Cardiac muscle cell (in vitro differentiated cells and primary cell): ENCODE data around the gene TCF15. TPM values are rescaled to one million over a fixed set of nuclear protein-coding genes. Genes with fewer than 3 reads are reported as not detected.

Experiments
- DNase-seq, 2 donors: peaks; one replicate each; pipeline versions ENCODE4 v3.0.0 to v3.0.0-alpha.2; 2010 to 2017; ENCODE audit warnings: low read depth in 1 of 2, low spot score in 1 of 2
- H3K27ac ChIP-seq: fragments of 200-600 bp; sonication (generic); 2 replicates; pipeline ENCODE4 v1.5.1; 2016
- H3K27me3 ChIP-seq: fragments of 200-600 bp; sonication (generic); 2 replicates; pipeline ENCODE4 v1.6.0; 2016; ENCODE audit warnings: control low read depth
- H3K36me3 ChIP-seq: fragments of 200-600 bp; sonication (generic); 2 replicates; pipeline ENCODE4 v1.5.1; 2016; ENCODE audit warnings: control low read depth
- H3K4me1 ChIP-seq: fragments of 200-600 bp; sonication (generic); 2 replicates; pipeline ENCODE4 v1.8.1; 2017; ENCODE audit warnings: low read depth, mild to moderate bottlenecking, mixed run types
- H3K4me3 ChIP-seq: fragments of 200-600 bp; sonication (generic); 2 replicates; pipeline ENCODE4 v1.5.1; 2016; ENCODE audit warnings: mild to moderate bottlenecking
- H3K9me3 ChIP-seq: fragments of 200-600 bp; sonication (generic); 2 replicates; pipeline ENCODE4 v1.5.1; 2017; ENCODE audit warnings: low read depth, mild to moderate bottlenecking, control low read depth
- CTCF ChIP-seq: IDR thresholded peaks from 2 replicates; pipeline ENCODE4 v1.5.1; 2012; ENCODE audit warnings: low read depth, mild to moderate bottlenecking, low read length
- polyA plus RNA-seq: library from polyadenylated mRNA; unstranded; fragments of >200 nt; fragmentation: Nextera tagmentation; extraction: Ambion mirVana; gene quantifications from 2 replicates; pipeline ENCODE4 v1.2.1, GENCODE V29; 2016
- total RNA-seq: library from RNA; depleted of rRNA; stranded (reverse); fragments of >200 nt; gene quantifications from 2 replicates; pipeline ENCODE4 v1.2.3, GENCODE V29; 2016

The TCF15 gene
- total and polyA plus RNA-seq, 2 experiments from 2014 or later, result 0.86 to 2.4 TPM

- Histone ChIP-seq H3K4me1 (no peaks in the 10 kb centered on the region), H3K4me3 (no peak overlapping the region), H3K9me3 (no peaks in the 10 kb centered on the region), H3K36me3 (no peaks in the 10 kb centered on the region), H3K27me3 (no peaks in the 10 kb centered on the region), H3K27ac (no peak overlapping the region)
- no peak for TF ChIP-seq CTCF
- no peak for DNase-seq
Observed at GRCh38 chr20:638579-638978, 28.5 kb upstream of the TCF15 start.

- no peak for DNase-seq
- no peak for TF ChIP-seq CTCF
- no peaks in the 10 kb centered on the region for H3K4me1 ChIP-seq
- no peak overlapping the region for H3K4me3 ChIP-seq
- H3K27me3 ChIP-seq, result no peaks in the 10 kb centered on the region
- no peaks in the 10 kb centered on the region for H3K36me3 ChIP-seq
- no peaks in the 10 kb centered on the region for H3K9me3 ChIP-seq
- H3K27ac ChIP-seq, result no peak overlapping the region
Observed at GRCh38 chr20:637559-637958, 27.4 kb upstream of the TCF15 start.

- no peak overlapping the region for H3K4me3 ChIP-seq
- no peak for DNase-seq
- H3K4me1 ChIP-seq, result no peaks in the 10 kb centered on the region
- no peaks in the 10 kb centered on the region for H3K36me3 ChIP-seq
- no peak overlapping the region for H3K27ac ChIP-seq
- no peaks in the 10 kb centered on the region for H3K9me3 ChIP-seq
- no peak for TF ChIP-seq CTCF
- H3K27me3 ChIP-seq, result no peaks in the 10 kb centered on the region
Observed at GRCh38 chr20:635893-636338, 25.8 kb upstream of the TCF15 start.

- H3K4me1 ChIP-seq, result no peaks in the 10 kb centered on the region
- no peak overlapping the region for H3K4me3 ChIP-seq
- TF ChIP-seq CTCF, result no peak
- no peaks in the 10 kb centered on the region for H3K9me3 ChIP-seq
- no peaks in the 10 kb centered on the region for H3K27me3 ChIP-seq
- no peak for DNase-seq
- no peak overlapping the region for H3K27ac ChIP-seq
- no peaks in the 10 kb centered on the region for H3K36me3 ChIP-seq
Observed at GRCh38 chr20:635028-635892, 25.2 kb upstream of the TCF15 start.

- no peak for TF ChIP-seq CTCF
- no peak for DNase-seq
- H3K4me3 ChIP-seq, result no peak overlapping the region
- no peaks in the 10 kb centered on the region for H3K4me1 ChIP-seq
- H3K27ac ChIP-seq, result no peak overlapping the region
- H3K27me3 ChIP-seq, result no peaks in the 10 kb centered on the region
- no peaks in the 10 kb centered on the region for H3K36me3 ChIP-seq
- H3K9me3 ChIP-seq, result no peaks in the 10 kb centered on the region
Observed at GRCh38 chr20:634148-634925, 24.2 kb upstream of the TCF15 start.
